ENCODE results near the gene ARHGAP26.

Gene ARHGAP26

GRCh38 chr5:142833517-142834449 lies 63.6 kb downstream of the ARHGAP26 start:
- no peak for DNase-seq

GRCh38 chr5:142834504-142834903 lies 64.3 kb downstream of the ARHGAP26 start:
- DNase-seq = no peak

DNA sequence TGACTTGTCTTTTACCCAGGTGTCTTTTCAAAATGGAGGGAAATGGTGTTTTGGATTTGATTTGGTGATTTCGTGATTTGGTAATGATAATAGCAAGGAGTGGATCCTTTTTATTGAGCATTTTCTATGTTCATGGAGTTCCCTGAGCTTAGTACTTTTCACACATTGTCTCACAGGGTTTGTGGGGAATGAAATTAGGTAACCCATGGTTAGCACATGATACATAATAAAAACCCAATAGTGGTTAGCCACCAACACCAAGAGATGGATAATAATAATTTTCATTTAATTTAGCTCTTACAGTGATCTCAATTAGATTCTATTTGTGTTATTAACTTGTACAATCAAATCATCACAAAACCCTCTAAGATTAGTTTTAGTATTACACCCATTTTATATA lies 65.4 kb downstream of the ARHGAP26 start:
- DNase-seq = no peak

GRCh38 chr5:142836048-142836447 lies 65.9 kb downstream of the ARHGAP26 start:
- DNase-seq = no peak

GRCh38 chr5:142837081-142837725 lies 67.0 kb downstream of the ARHGAP26 start:
- DNase-seq = no peak

DNA sequence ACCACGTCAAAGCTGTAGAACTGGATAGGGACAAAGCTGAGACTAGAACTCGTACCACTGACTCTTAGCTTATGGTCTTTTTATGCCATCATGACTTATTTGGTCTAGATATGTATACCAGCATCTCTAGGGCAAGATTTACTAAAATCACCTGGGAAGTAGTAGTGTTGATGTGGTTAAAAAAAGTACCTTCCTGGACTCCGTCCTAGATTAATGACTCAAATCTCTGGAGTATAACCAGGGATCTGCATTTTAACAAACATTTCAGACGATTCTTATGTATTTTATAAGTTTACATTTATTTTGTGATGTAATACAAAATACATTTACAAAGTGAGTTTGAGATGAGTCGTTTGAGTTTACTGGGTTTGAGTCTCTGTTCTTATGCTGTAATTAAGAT lies 68.7 kb downstream of the ARHGAP26 start:
- DNase-seq = no peak

DNA sequence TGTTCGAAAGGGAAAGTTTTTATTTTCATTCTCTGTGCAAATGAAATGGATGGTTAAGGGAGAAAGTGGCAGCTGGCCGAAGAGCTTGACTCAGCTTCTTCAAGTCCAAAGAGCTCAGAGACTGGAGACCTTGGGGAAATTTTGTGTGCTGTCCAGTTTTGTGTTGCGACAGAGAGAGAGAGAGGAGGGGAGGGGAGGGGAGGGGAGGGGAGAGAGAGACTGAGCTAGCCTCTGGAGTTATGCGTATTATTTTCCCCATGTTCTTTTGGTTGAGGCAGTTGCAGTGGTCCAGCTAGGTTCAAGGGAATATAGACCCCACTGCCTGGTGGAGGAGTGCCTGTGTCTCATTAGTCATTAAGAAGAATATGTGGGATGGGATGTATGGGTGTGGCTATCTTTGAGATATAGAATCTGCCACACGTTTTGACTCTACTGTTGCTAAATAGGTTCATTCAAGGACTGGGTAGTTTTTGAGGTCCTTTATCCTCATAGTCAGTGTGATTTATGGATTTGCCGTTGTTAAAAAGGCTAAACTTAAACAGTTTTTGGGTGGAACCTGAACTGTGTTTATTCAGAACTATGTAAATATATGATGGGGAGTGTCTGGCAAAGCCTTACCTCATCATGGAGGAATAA lies 69.7 kb downstream of the ARHGAP26 start:
- DNase-seq = no peak

GRCh38 chr5:142840575-142840974 lies 70.4 kb downstream of the ARHGAP26 start:
- DNase-seq = no peak

GRCh38 chr5:142841511-142842265 lies 71.5 kb downstream of the ARHGAP26 start:
- no peak for DNase-seq

- DNase-seq = no peak
These were observed 73.1 kb downstream of the ARHGAP26 start for GRCh38 chr5:142842994-142843905.

DNA sequence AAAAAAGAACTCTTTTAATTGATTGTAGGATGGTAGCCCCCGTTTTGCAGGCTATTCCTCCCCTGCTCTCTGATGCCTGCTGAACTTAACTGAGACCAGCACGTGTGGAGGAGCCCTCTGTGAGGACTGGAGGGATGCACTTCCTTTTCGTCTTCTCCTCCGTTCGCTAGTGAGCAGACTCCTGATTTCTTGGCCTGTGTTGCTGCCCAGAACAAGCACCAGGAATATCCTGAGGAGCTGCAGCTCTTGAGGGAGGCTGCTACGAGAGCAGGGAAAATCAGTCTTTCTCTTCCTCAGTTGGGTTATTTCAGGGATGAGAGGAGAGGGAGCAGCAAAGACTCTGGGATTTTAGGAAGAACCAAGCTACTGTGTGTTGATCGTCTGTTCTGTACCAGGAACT lies 74.7 kb downstream of the ARHGAP26 start:
- DNase-seq = no peak

- DNase-seq = no peak
These were observed 75.3 kb downstream of the ARHGAP26 start for GRCh38 chr5:142845402-142845921.

- no peak for DNase-seq
These were observed 75.8 kb downstream of the ARHGAP26 start for GRCh38 chr5:142845954-142846398.

DNA sequence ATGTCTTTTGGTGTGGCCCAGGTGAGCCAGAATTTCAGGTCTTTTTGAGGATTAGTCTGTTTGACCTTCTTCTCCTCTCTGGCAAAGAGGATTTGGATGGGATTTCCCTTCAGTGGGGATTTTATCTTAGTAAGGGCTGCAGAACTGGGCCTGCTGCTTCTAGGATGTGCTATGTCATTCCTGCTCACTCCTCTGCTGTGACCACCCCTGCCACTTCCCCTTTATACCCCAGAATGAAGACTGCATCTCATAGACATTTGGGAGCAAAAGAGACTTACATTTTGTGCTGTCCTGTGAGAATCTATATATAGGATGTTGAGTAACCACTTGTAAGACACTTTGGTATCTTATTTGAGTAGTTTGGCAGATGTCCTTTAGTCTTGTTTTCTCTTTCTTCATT lies 76.2 kb downstream of the ARHGAP26 start:
- peak; percentile 62 for DNase-seq

- no peak for DNase-seq
These were observed 78.0 kb downstream of the ARHGAP26 start for GRCh38 chr5:142847898-142848790.

DNA sequence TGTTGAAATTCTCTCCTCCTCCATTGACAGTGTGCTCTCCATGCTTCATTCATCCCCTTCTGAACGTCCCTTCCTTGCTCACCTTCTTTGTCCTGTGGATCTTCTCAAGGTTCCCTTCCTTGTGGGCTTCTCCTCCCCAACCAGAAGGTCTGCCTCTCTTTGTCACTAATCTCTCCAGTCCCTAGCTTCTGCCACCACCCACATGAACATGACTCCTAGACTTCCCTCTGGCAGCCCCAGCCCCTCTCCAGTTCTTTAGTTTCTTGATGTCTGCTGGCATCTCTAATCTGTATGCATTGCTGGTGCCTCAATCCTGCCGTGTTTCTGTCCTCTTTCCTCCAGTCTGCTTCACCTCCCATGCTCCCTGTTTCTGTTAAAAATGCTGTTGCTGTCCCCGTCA lies 79.3 kb downstream of the ARHGAP26 start:
- DNase-seq = no peak

- DNase-seq = no peak
These were observed 79.7 kb downstream of the ARHGAP26 start for GRCh38 chr5:142849880-142850279.

DNA sequence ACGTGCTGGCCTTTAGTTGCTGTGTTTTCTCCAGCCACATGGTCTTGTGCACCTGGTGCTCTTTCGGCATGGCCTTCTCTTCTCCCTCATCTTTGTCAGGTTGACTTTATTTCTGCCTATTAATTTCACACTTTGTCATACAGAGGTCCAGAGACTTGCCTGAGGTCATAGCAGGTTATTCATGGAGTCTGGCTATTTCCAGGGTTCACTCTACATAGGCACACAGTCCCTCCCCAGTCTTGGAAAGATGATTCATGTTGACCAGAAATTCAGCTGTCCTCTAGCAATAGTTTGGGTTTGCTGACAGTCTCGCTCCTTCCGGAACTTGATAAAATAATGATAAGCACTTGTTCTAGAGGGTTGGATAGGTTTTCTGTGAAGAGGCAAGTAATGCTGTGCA lies 81.6 kb downstream of the ARHGAP26 start:
- no peak for DNase-seq

GRCh38 chr5:142852416-142853198 lies 82.4 kb downstream of the ARHGAP26 start:
- DNase-seq = no peak

GRCh38 chr5:142853682-142854081 lies 83.5 kb downstream of the ARHGAP26 start:
- no peak for DNase-seq
